Activated naive CD4-positive, alpha-beta T cell treated with anti-CD3 and anti-CD28 coated beads for 36 hours (primary cell): ENCODE measurements around the gene CPHXL2. TPM values are rescaled to one million over a fixed set of nuclear protein-coding genes. Genes with fewer than 3 reads are reported as not detected.

Source experiments
- CTCF ChIA-PET: fragments of 350-600 bp; sonication (Branson Sonifier 250); formaldehyde crosslinking; loops from one replicate; lab custom pipeline; 2021; ENCODE audit warnings: antibody characterized with exemption; lab: Charles Lee
- DNase-seq: peaks from one replicate; pipeline ENCODE4 v3.0.0-alpha.2; 2020
- H3K27ac Mint-ChIP-seq: one replicate; pipeline ENCODE4 v1.8.0; 2021; ENCODE audit warnings: mild to moderate bottlenecking, mixed read lengths
- H3K27me3 Mint-ChIP-seq: one replicate; pipeline ENCODE4 v1.8.0; 2021; ENCODE audit warnings: low read depth, mixed read lengths
- H3K36me3 Mint-ChIP-seq: one replicate; pipeline ENCODE4 v1.8.0; 2021; ENCODE audit warnings: low read depth, mixed read lengths
- H3K4me1 Mint-ChIP-seq: one replicate; pipeline ENCODE4 v1.8.0; 2021; ENCODE audit warnings: low read depth, mixed read lengths
- H3K4me3 Mint-ChIP-seq: one replicate; pipeline ENCODE4 v1.8.0; 2021; ENCODE audit warnings: mild to moderate bottlenecking, moderate library complexity, mixed read lengths
- H3K9me3 Mint-ChIP-seq: one replicate; pipeline ENCODE4 v1.8.0; 2021; ENCODE audit warnings: mixed read lengths
- intact Hi-C: fragments of 100-400 bp; cut with micrococcal nuclease; formaldehyde crosslinking; loops from one replicate; pipeline ENCODE4 v1.15.1; 2023
- total RNA-seq, 2 experiments: library from RNA; stranded (reverse); gene quantifications; one replicate each; pipeline ENCODE4 v1.2.3, GENCODE V29; 2021

CPHXL2 gene
- total RNA-seq, 2 experiments from 2014 or later, result not detected

DNA sequence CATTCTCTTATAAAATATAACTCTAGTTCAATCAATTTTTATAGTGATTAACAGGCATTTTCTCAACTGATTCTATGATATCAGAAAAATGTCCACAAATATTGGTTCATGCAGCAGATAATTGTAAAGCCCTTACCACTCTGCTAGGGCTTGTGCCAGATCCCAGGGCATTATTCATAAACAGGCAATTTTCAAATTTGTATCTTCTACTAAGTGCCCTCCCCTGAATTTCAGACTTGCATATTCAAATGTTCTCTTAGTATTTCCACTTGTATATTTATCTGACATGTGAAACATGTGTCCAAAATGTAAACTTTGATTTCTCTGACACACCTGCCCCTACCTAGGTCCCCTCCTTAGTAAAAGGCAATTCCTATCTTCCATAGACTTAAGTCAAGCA is 9.3 kb downstream of the CPHXL2 start:
- H3K9me3 Mint-ChIP-seq, result no peaks in the 10 kb centered on the region
- no peaks in the 10 kb centered on the region for H3K4me1 Mint-ChIP-seq
- intact Hi-C loops, result no loop called here
- CTCF ChIA-PET, result no interaction called here
- DNase-seq, result no peak
- no peaks in the 10 kb centered on the region for H3K36me3 Mint-ChIP-seq
- H3K27me3 Mint-ChIP-seq, result no peaks in the 10 kb centered on the region
- no peak overlapping the region for H3K27ac Mint-ChIP-seq
- no peak overlapping the region for H3K4me3 Mint-ChIP-seq

DNA sequence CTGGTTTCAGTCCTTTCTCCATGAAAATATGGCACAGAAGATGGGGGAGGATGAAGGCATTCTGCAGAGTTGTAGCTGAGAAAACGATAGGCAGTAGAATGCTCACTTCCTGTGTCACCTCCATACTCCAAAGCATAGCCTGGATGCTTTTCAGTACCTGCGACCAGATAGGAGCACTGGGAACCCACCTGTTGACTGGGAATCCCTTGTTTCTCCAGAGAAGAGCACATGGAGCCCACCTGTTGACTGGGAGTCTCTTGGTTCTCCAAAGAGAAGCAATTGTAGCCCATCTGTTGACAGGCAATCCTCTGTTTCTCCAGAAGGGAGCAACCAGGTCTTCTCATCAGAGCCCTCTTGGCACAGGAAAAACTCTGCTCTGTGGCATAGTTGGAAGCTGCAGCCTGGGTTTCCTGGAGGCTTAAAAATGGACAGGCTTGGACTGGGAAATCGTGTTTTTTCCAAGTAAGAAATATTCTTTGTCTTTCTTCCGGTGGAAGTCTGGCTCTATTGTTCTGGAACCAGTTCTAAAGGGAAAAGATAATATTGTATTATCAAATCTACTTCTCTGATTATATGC is 16.0 kb downstream of the CPHXL2 start:
- Mint-ChIP-seq H3K36me3 (peaks cover 18% of the 10 kb centered on the region), H3K27ac (no peak overlapping the region), H3K4me3 (no peak overlapping the region), H3K4me1 (no peaks in the 10 kb centered on the region), H3K27me3 (no peaks in the 10 kb centered on the region), H3K9me3 (no peaks in the 10 kb centered on the region)
- intact Hi-C loops, result no loop called here
- no peak for DNase-seq
- CTCF ChIA-PET, result no interaction called here

GRCh38 chr16:75660321-75660720 is 16.5 kb downstream of the CPHXL2 start:
- Mint-ChIP-seq H3K27me3 (no peaks in the 10 kb centered on the region), H3K4me3 (no peak overlapping the region), H3K9me3 (no peaks in the 10 kb centered on the region), H3K4me1 (no peaks in the 10 kb centered on the region), H3K27ac (peak overlapping the region; percentile 34), H3K36me3 (peaks cover 20% of the 10 kb centered on the region)
- CTCF ChIA-PET, result interaction anchor here (1.6 kb wide), 1 partner anchor 10 kb away, joined by 3 read pairs; no protein-coding TSS in a partner anchor
- no peak for DNase-seq
- intact Hi-C loops, result no loop called here

- H3K4me1 Mint-ChIP-seq, result peaks cover 11% of the 10 kb centered on the region
- no peaks in the 10 kb centered on the region for H3K27me3 Mint-ChIP-seq
- CTCF ChIA-PET, result interaction anchor here (0.6 kb wide), 1 partner anchor 120 kb away, joined by 3 read pairs; no protein-coding TSS in a partner anchor
- peaks cover 29% of the 10 kb centered on the region for H3K36me3 Mint-ChIP-seq
- no peaks in the 10 kb centered on the region for H3K9me3 Mint-ChIP-seq
- H3K27ac Mint-ChIP-seq, result peak overlapping the region; percentile 27
- H3K4me3 Mint-ChIP-seq, result no peak overlapping the region
- intact Hi-C loops, result no loop called here
- DNase-seq, result no peak
Measured at GRCh38 chr16:75658175-75658574, 18.6 kb downstream of the CPHXL2 start.

- peaks cover 39% of the 10 kb centered on the region for H3K4me1 Mint-ChIP-seq
- intact Hi-C loops, result no loop called here
- no peaks in the 10 kb centered on the region for H3K27me3 Mint-ChIP-seq
- peaks cover 43% of the 10 kb centered on the region for H3K36me3 Mint-ChIP-seq
- CTCF ChIA-PET, result interaction anchor here (0.6 to 1.8 kb wide), 2 partner anchors 110 to 272 kb away, joined by 6 to 10 read pairs; no protein-coding TSS in a partner anchor
- peak overlapping the region; percentile 3 for H3K4me3 Mint-ChIP-seq
- no peaks in the 10 kb centered on the region for H3K9me3 Mint-ChIP-seq
- H3K27ac Mint-ChIP-seq, result peak overlapping the region; percentile 86
- DNase-seq, result no peak
Measured at GRCh38 chr16:75653922-75654321, 22.9 kb downstream of the CPHXL2 start.

DNA sequence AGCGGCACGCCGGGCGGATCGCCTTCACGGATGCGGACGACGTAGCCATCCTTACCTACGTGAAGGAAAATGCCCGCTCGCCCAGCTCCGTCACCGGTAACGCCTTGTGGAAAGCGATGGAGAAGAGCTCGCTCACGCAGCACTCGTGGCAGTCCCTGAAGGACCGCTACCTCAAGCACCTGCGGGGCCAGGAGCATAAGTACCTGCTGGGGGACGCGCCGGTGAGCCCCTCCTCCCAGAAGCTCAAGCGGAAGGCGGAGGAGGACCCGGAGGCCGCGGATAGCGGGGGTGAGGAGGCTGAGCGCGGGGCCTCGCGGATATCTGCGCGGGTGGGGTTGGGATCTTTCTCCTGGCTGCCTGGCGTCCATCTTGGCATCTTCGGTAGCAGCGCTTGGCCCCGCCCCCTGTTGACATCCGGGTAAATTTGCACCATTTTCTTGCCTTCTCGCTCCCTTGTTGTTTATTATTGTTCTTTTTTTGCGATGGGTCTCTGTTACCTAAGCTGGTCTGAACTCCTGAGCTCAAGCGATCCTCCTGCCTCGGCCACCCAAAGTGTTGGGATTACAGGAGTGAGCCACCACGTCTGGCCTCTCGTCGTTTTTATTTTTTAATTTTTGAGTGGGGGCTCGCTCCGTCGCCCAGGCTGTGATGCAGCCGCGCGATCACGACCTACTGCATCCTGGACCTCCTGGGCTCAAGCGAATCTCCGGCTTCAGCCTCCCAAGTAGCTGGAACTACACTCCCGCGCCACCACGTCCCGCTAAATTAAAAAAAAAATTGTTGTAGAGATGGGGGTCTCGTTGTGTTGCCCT is 28.3 kb downstream of the CPHXL2 start:
- H3K36me3 Mint-ChIP-seq, result peaks cover 37% of the 10 kb centered on the region
- peak; percentile 93 for DNase-seq
- H3K4me3 Mint-ChIP-seq, result peak overlapping the region; percentile 96
- intact Hi-C loops, result loop anchor here (1.0 to 5.0 kb wide), 2 partner anchors 661 to 1564 kb away; partner anchors contain the start of gene WDR59
- no peaks in the 10 kb centered on the region for H3K27me3 Mint-ChIP-seq
- CTCF ChIA-PET, result interaction anchor here (1.2 to 2.5 kb wide), 4 partner anchors 26 to 183 kb away, joined by 3 to 10 read pairs (median 6); partner anchors contain the start of gene ADAT1
- H3K4me1 Mint-ChIP-seq, result peaks cover 62% of the 10 kb centered on the region
- no peaks in the 10 kb centered on the region for H3K9me3 Mint-ChIP-seq
- H3K27ac Mint-ChIP-seq, result peak overlapping the region; percentile 98

DNA sequence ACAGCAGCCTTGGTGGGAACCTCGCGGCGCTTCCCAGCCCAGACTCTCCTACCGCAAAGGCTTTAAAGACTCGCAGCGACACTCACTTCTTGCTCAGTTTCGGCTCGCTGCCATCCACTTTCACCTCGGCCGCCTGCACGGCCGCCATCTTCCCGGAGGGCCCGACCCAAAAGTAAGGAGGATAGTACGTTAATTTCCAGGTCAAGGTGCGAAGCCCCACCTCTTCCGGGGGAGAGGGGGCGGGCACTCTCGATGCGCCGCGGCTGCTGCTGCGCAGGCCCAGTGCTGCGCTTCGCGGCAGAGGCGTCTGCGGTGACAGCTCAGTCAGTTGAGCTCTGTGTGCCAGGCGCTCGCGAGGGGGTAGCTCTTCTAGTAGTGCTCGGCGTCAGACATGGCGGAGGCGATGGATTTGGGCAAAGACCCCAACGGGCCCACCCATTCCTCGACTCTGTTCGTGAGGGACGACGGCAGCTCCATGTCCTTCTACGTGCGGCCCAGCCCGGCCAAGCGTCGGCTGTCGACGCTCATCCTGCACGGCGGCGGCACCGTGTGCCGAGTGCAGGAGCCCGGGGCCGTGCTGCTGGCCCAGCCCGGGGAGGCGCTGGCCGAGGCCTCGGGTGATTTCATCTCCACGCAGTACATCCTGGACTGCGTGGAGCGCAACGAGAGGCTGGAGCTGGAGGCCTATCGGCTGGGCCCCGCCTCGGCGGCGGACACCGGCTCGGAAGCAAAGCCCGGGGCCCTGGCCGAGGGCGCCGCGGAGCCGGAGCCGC is 29.1 kb downstream of the CPHXL2 start, which contains the start of the genes KARS1 and TERF2IP:
KARS1 (minus strand) TSS at position 174 of the 773 bp plus-strand sequence; CDS start at position 148, 26 bp downstream.
TERF2IP (plus strand) TSS at position 282 of the 773 bp plus-strand sequence; CDS start at position 392, 110 bp downstream.
- Mint-ChIP-seq H3K9me3 (no peaks in the 10 kb centered on the region), H3K4me3 (peak within 1 kb of the TSS; percentile 96), H3K4me1 (peaks cover 62% of the 10 kb centered on the region), H3K27ac (peak within 1 kb of the TSS; percentile 98), H3K36me3 (peaks cover 39% of the 10 kb centered on the region), H3K27me3 (no peaks in the 10 kb centered on the region)
- DNase-seq, result peak; percentile 96
- CTCF ChIA-PET, result interaction anchor here (1.0 to 2.5 kb wide), 6 partner anchors 25 to 182 kb away, joined by 3 to 10 read pairs (median 5); partner anchors contain the start of gene ADAT1
- intact Hi-C loops, result loop anchor here (1.0 to 5.0 kb wide), 10 partner anchors 24 to 1565 kb away; partner anchors contain the start of genes ADAT1, CFDP1, GABARAPL2 and TMEM170A

- Mint-ChIP-seq H3K4me3 (peak overlapping the region; percentile 96), H3K27me3 (no peaks in the 10 kb centered on the region), H3K27ac (peak overlapping the region; percentile 92), H3K4me1 (peaks cover 60% of the 10 kb centered on the region), H3K36me3 (peaks cover 39% of the 10 kb centered on the region), H3K9me3 (no peaks in the 10 kb centered on the region)
- intact Hi-C loops, result loop anchor here (1.0 to 5.0 kb wide), 9 partner anchors 24 to 660 kb away; partner anchors contain the start of genes ADAT1, CFDP1, GABARAPL2 and TMEM170A
- DNase-seq, result no peak
- CTCF ChIA-PET, result interaction anchor here (0.8 to 2.5 kb wide), 7 partner anchors 25 to 447 kb away, joined by 3 to 10 read pairs (median 4); partner anchors contain the start of gene ADAT1
Measured at GRCh38 chr16:75647112-75647491, 29.7 kb downstream of the CPHXL2 start.

- CTCF ChIA-PET, result interaction anchor here (1.5 kb wide), 1 partner anchor 22 kb away, joined by 7 read pairs; the partner anchor contains the start of gene ADAT1
- Mint-ChIP-seq H3K4me1 (peaks cover 51% of the 10 kb centered on the region), H3K9me3 (no peaks in the 10 kb centered on the region), H3K4me3 (peak overlapping the region; percentile 50), H3K27ac (peak overlapping the region; percentile 74), H3K36me3 (peaks cover 46% of the 10 kb centered on the region), H3K27me3 (no peaks in the 10 kb centered on the region)
- DNase-seq, result peak; percentile 24
- intact Hi-C loops, result loop anchor here (5.0 kb wide), 1 partner anchor 657 kb away; the partner anchor contains the start of gene WDR59
Measured at GRCh38 chr16:75644240-75645012, 32.4 kb downstream of the CPHXL2 start.

GRCh38 chr16:75640598-75640997 is 36.2 kb downstream of the CPHXL2 start:
- CTCF ChIA-PET, result interaction anchor here (0.5 kb wide), 1 partner anchor 1164 kb away, joined by 3 read pairs; no protein-coding TSS in a partner anchor
- Mint-ChIP-seq H3K4me1 (peaks cover 47% of the 10 kb centered on the region), H3K27ac (no peak overlapping the region), H3K36me3 (peaks cover 52% of the 10 kb centered on the region), H3K9me3 (no peaks in the 10 kb centered on the region), H3K27me3 (no peaks in the 10 kb centered on the region), H3K4me3 (no peak overlapping the region)
- no peak for DNase-seq
- intact Hi-C loops, result no loop called here

GRCh38 chr16:75635036-75635435 is 41.8 kb downstream of the CPHXL2 start:
- H3K9me3 Mint-ChIP-seq, result no peaks in the 10 kb centered on the region
- H3K27ac Mint-ChIP-seq, result no peak overlapping the region
- no peak for DNase-seq
- no peak overlapping the region for H3K4me3 Mint-ChIP-seq
- no peaks in the 10 kb centered on the region for H3K27me3 Mint-ChIP-seq
- CTCF ChIA-PET, result no interaction called here
- intact Hi-C loops, result no loop called here
- peaks cover 51% of the 10 kb centered on the region for H3K36me3 Mint-ChIP-seq
- peaks cover 11% of the 10 kb centered on the region for H3K4me1 Mint-ChIP-seq
